ENCODE data around the gene CD3E.

The CD3E gene

DNA sequence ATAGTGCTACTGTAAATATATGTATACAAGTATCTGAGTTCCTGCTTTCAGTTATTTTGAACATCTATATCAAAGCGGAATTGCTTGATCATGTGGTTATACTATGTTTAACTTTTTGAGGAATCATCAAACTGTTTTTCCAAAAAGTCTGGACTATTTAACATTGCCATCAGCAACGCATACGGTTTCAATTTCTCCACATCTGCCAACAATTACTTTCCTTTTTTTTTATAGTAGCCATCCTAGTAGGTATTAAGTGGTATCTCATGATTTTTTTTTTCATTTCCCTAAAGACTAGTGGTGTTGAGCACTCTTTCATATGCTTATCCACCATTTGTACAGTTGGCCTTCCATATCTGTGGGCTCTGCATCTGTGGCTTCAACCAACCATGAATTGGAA, 53.5 kb downstream of the CD3E start:
- no peak overlapping the region for H3K9ac ChIP-seq (ENCODE audit: low read length)
- H3K9me3 ChIP-seq (replicated peaks; ENCODE audit: insufficient read depth, low read length) = no peaks in the 10 kb centered on the region
- DNase-seq = no peak
- no peak overlapping the region for H3K4me3 ChIP-seq (ENCODE audit: low read length)
- no peaks in the 10 kb centered on the region for H3F3A ChIP-seq (ENCODE audit: insufficient read depth, low read length)
- no peak overlapping the region for H2AFZ ChIP-seq (ENCODE audit: low read length)
- H3K27me3 ChIP-seq (replicated peaks; ENCODE audit: insufficient read depth, low read length) = no peaks in the 10 kb centered on the region
- H3K36me3 ChIP-seq (replicated peaks; ENCODE audit: insufficient read depth, low read length) = no peaks in the 10 kb centered on the region
- H3K4me2 ChIP-seq (ENCODE audit: low read depth, low read length) = no peak overlapping the region
- H4K20me1 ChIP-seq (ENCODE audit: insufficient read depth, low read length) = no peaks in the 10 kb centered on the region
- no peak for TF ChIP-seq EZH2 (optimal IDR thresholded peaks at IDR 0.05; ENCODE audit: low read depth, low read length)
- TF ChIP-seq EZH2phosphoT487 (IDR thresholded peaks at IDR 0.05; ENCODE audit: low read length) = no peak
- TF ChIP-seq, protein P1, sequence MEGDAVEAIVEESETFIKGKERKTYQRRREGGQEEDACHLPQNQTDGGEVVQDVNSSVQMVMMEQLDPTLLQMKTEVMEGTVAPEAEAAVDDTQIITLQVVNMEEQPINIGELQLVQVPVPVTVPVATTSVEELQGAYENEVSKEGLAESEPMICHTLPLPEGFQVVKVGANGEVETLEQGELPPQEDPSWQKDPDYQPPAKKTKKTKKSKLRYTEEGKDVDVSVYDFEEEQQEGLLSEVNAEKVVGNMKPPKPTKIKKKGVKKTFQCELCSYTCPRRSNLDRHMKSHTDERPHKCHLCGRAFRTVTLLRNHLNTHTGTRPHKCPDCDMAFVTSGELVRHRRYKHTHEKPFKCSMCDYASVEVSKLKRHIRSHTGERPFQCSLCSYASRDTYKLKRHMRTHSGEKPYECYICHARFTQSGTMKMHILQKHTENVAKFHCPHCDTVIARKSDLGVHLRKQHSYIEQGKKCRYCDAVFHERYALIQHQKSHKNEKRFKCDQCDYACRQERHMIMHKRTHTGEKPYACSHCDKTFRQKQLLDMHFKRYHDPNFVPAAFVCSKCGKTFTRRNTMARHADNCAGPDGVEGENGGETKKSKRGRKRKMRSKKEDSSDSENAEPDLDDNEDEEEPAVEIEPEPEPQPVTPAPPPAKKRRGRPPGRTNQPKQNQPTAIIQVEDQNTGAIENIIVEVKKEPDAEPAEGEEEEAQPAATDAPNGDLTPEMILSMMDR (IDR thresholded peaks at IDR 0.05; ENCODE audit: low read length) = no peak
- peaks cover 7% of the 10 kb centered on the region for H3K4me1 ChIP-seq (ENCODE audit: low read length)
- peaks cover 37% of the 10 kb centered on the region for H3K79me2 ChIP-seq (ENCODE audit: low read length)
- H3K27ac ChIP-seq (ENCODE audit: low read length) = no peak overlapping the region
- H3K9me2 ChIP-seq (replicated peaks; ENCODE audit: insufficient read depth, low read length) = no peaks in the 10 kb centered on the region

DNA sequence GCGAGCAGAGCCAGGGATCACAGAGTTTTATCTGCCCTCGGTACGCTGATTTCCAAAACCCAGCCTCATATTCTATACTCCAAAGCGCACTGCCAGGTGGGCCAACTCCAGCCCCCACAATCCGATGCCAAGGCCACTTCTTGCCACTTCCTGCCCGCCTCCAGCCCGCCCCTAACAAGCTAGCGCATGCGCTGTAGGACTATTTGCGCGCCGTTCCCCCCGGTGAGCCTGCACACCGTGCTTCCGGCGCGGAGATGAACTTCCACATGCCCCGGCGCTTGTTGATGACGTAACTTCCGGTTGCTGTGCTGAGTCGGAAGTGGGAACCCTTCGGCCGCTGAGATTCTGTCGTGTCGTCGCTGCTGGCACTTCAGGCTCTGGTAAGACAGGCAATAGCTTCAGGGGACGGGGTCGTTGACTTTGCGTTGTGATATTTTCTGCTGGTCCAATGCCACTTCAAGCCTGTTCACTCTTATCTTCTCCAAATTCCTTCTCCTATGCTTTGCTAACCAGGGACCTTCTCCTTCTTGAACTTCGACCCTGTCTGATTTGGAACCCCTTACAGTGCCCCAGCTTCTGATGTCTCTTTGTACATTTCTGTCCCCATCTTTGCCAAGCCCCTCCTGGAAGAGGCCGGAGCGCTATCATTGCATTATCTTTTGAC, 54.9 kb downstream of the CD3E start, which contains the start of gene UBE4A:
Gene UBE4A (plus strand): TSS at position 306 of the 664 bp plus-strand sequence. CDS start 5,481 bp downstream, outside the sequence.
- Histone ChIP-seq H3K9ac (ENCODE audit: low read length) (peak within 1 kb of the TSS; percentile 86), H3K4me2 (ENCODE audit: low read depth, low read length) (peak within 1 kb of the TSS; percentile 90), H3K27ac (ENCODE audit: low read length) (peak within 1 kb of the TSS; percentile 43; the same call in 1 of the 2 replicates), H3K9me2 (replicated peaks; ENCODE audit: insufficient read depth, low read length) (no peaks in the 10 kb centered on the region), H4K20me1 (ENCODE audit: insufficient read depth, low read length) (no peaks in the 10 kb centered on the region), H3K36me3 (replicated peaks; ENCODE audit: insufficient read depth, low read length) (no peaks in the 10 kb centered on the region), H3F3A (ENCODE audit: insufficient read depth, low read length) (no peaks in the 10 kb centered on the region), H3K79me2 (ENCODE audit: low read length) (peaks cover 50% of the 10 kb centered on the region), H3K4me3 (ENCODE audit: low read length) (peak within 1 kb of the TSS; percentile 82), H3K27me3 (replicated peaks; ENCODE audit: insufficient read depth, low read length) (no peaks in the 10 kb centered on the region), H3K9me3 (replicated peaks; ENCODE audit: insufficient read depth, low read length) (no peaks in the 10 kb centered on the region), H2AFZ (ENCODE audit: low read length) (peak within 1 kb of the TSS; percentile 74), H3K4me1 (ENCODE audit: low read length) (peaks cover 7% of the 10 kb centered on the region)
- TF ChIP-seq EZH2phosphoT487 (IDR thresholded peaks at IDR 0.05; ENCODE audit: low read length) (no peak), EZH2 (optimal IDR thresholded peaks at IDR 0.05; ENCODE audit: low read depth, low read length) (no peak)
- TF ChIP-seq, protein P1 (IDR thresholded peaks at IDR 0.05; ENCODE audit: low read length) = no peak
- peak; percentile 99 for DNase-seq

DNA sequence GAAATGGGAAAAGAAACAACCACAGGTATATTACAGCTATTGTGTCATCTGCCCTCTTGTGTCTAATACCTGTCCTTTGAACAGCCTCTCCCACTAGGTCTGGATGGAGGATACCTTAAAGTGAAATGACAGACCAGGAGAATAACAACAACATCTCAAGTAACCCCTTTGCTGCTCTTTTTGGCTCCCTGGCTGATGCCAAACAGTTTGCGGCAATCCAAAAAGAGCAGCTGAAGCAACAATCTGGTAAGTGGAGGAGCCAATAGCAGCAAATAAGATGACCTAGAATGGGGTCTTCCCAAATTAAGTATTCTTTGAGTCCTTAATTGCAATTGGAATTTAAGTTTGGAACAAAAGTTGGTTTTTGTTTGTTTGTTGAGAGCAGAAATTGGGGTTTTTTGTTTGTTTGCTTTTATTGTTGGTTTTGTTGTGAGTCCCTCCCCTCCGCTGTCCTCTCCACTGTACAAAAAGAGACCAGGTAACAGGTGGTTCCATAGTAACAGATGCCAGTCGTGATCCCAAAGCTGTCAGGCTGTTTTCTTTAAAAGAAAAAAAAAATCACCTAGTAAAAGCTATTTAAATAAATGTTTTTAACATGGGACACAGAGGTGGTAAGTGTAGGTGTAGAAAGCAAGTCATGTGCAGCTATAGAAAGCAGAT, 60.6 kb downstream of the CD3E start:
- no peak overlapping the region for H3K4me2 ChIP-seq (ENCODE audit: low read depth, low read length)
- no peak overlapping the region for H3K27ac ChIP-seq (ENCODE audit: low read length)
- no peak overlapping the region for H2AFZ ChIP-seq (ENCODE audit: low read length)
- no peaks in the 10 kb centered on the region for H4K20me1 ChIP-seq (ENCODE audit: insufficient read depth, low read length)
- H3K9me3 ChIP-seq (replicated peaks; ENCODE audit: insufficient read depth, low read length) = no peaks in the 10 kb centered on the region
- H3F3A ChIP-seq (ENCODE audit: insufficient read depth, low read length) = no peaks in the 10 kb centered on the region
- no peaks in the 10 kb centered on the region for H3K27me3 ChIP-seq (replicated peaks; ENCODE audit: insufficient read depth, low read length)
- peaks cover 16% of the 10 kb centered on the region; the same call in 1 of the 2 replicates for H3K36me3 ChIP-seq (replicated peaks; ENCODE audit: insufficient read depth, low read length)
- H3K4me1 ChIP-seq (ENCODE audit: low read length) = peaks cover 4% of the 10 kb centered on the region
- peaks cover 53% of the 10 kb centered on the region for H3K79me2 ChIP-seq (ENCODE audit: low read length)
- TF ChIP-seq, protein P1 (IDR thresholded peaks at IDR 0.05; ENCODE audit: low read length) = no peak
- TF ChIP-seq EZH2phosphoT487 (IDR thresholded peaks at IDR 0.05; ENCODE audit: low read length) (no peak), EZH2 (optimal IDR thresholded peaks at IDR 0.05; ENCODE audit: low read depth, low read length) (no peak)
- no peak for DNase-seq
- no peak overlapping the region for H3K4me3 ChIP-seq (ENCODE audit: low read length)
- no peak overlapping the region for H3K9ac ChIP-seq (ENCODE audit: low read length)
- no peaks in the 10 kb centered on the region for H3K9me2 ChIP-seq (replicated peaks; ENCODE audit: insufficient read depth, low read length)
